ENCODE data around the gene LIPI. TPM values are rescaled to one million over a fixed set of nuclear protein-coding genes. Genes with fewer than 3 reads are reported as not detected.

The LIPI gene
- total and polyA plus RNA-seq, 2 experiments from 2014 or later = not detected

DNA sequence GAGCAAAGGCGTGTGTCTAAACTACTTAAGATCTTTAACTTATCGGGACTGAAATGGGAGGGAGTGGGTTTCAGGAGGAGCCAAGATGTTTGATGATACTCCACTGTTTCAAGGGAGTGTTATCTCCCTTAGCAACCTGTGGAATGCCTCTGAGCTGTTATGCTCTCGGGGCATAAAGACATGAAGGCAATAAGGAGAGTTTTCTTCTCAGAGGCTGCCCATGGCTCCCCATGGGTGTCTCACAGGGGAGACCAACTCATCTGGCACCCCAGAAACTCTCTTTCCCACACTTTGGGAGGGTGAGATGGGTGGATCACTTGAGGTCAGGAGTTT is 130.0 kb downstream of the LIPI start (continued):
- TF ChIP-seq, protein P1, sequence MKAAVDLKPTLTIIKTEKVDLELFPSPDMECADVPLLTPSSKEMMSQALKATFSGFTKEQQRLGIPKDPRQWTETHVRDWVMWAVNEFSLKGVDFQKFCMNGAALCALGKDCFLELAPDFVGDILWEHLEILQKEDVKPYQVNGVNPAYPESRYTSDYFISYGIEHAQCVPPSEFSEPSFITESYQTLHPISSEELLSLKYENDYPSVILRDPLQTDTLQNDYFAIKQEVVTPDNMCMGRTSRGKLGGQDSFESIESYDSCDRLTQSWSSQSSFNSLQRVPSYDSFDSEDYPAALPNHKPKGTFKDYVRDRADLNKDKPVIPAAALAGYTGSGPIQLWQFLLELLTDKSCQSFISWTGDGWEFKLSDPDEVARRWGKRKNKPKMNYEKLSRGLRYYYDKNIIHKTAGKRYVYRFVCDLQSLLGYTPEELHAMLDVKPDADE (IDR thresholded peaks at IDR 0.05) = no peak

DNA sequence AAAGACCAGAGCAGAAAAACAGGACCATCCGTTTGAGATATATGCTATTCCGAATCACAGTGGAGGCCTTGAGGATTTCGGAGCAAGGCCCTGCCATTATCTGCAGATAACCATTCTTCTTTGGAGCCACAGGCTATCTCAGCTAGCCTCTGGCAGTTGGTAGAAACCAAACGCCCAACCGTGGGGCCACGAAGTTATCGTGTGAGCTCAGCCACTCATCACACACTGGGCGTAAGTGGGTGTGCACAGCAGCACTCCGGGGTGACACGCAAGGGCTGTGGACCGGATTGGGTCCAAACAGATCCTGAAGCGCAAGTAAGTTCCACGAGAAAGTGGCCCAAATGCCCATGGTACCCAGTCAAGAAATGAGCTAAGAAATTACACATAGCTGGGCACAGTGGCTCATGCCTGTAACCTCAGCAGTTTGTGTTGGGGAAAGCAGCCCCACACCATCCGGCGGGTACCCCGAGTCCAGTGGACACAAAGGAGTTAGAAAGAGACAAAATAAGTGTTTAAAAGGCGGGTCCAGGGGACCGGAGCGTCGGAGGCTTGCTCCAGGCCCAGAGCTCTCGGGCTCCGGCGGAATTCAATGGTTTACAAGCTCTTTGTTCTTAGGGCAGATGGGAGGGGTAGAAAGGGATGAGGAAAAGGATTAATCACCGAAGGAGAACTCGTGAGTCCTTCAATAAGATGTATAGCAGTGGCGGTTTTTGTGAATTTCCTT is 130.6 kb downstream of the LIPI start:
- Histone ChIP-seq H2AFZ (peak overlapping the region; percentile 66), H4K20me1 (replicated peaks; ENCODE audit: insufficient read depth) (no peaks in the 10 kb centered on the region), H3K79me2 (replicated peaks; ENCODE audit: insufficient read depth) (no peaks in the 10 kb centered on the region), H3K4me3 (no peak overlapping the region), H3K27ac (ENCODE audit: low read depth) (no peak overlapping the region), H3K4me1 (ENCODE audit: insufficient read depth) (no peaks in the 10 kb centered on the region), H3K36me3 (ENCODE audit: insufficient read depth) (no peaks in the 10 kb centered on the region), H3K27me3 (ENCODE audit: insufficient read depth) (no peaks in the 10 kb centered on the region), H3K4me2 (no peak overlapping the region), H3K9me2 (ENCODE audit: insufficient read depth) (no peaks in the 10 kb centered on the region), H3F3A (replicated peaks; ENCODE audit: low read depth) (no peaks in the 10 kb centered on the region)
- no peaks in the 10 kb centered on the region; the same call in 2 of the 3 replicates for H3K9me3 Mint-ChIP-seq
- peaks cover 5% of the 10 kb centered on the region for H3K27me3 Mint-ChIP-seq (ENCODE audit: insufficient read depth, low read depth, poor library complexity)
- H3K4me1 Mint-ChIP-seq = peaks cover 15% of the 10 kb centered on the region
- no peak overlapping the region for H3K27ac Mint-ChIP-seq
- DNase-seq (ENCODE audit: low spot score) (peak; percentile 38), ATAC-seq (peak; percentile 31; the same call in 1 of the 3 replicates)
- no peaks in the 10 kb centered on the region for H3K36me3 Mint-ChIP-seq (ENCODE audit: low read depth)
- H3K4me3 Mint-ChIP-seq = no peak overlapping the region
- TF ChIP-seq CREB1 (CRISPR knock-in tag; IDR thresholded peaks at IDR 0.05; ENCODE audit: low read depth) = no peak
- TF ChIP-seq POLR2AphosphoS5 (IDR thresholded peaks at IDR 0.05; ENCODE audit: low read depth) = no peak

DNA sequence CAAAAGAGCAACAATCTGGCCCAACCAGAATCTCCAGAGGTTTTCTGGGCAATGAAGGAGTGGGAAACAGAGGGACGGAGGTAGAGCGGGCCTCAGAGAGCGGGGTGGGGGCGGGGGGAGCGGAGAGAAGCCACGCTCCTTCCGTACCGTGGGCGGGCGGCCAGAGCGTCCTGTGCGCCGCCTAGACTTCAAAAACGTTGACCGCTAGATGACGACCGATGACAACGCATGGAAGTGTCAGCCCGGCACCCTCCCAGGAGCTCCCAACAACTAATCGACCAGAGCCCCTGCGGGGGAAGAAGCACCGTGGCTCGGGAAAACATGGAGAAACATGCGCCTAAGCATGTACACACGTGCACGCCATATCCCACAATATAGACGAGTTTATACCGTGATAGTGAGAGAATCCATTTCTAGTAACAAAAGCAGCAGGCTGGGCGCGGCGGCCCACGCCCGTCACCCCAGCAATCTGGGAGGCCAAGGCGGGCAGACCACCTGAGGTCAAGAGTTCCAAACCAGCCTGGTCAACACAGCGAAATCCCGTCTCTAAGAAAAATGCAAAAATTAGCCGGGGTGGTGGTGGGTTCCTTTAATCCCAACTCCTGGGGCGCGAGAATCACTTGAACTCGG is 131.9 kb downstream of the LIPI start:
- DNase-seq (ENCODE audit: low spot score) (no peak), ATAC-seq (no peak)
- Mint-ChIP-seq H3K27ac (no peak overlapping the region), H3K4me1 (peaks cover 15% of the 10 kb centered on the region), H3K4me3 (no peak overlapping the region), H3K9me3 (no peaks in the 10 kb centered on the region; the same call in 2 of the 3 replicates), H3K27me3 (ENCODE audit: insufficient read depth, low read depth, poor library complexity) (peaks cover 8% of the 10 kb centered on the region), H3K36me3 (ENCODE audit: low read depth) (no peaks in the 10 kb centered on the region)
- Histone ChIP-seq H3K4me1 (ENCODE audit: insufficient read depth) (no peaks in the 10 kb centered on the region), H4K20me1 (replicated peaks; ENCODE audit: insufficient read depth) (no peaks in the 10 kb centered on the region), H3K4me2 (no peak overlapping the region), H3K27ac (ENCODE audit: low read depth) (no peak overlapping the region), H3K27me3 (ENCODE audit: insufficient read depth) (no peaks in the 10 kb centered on the region), H3K4me3 (no peak overlapping the region), H3F3A (replicated peaks; ENCODE audit: low read depth) (no peaks in the 10 kb centered on the region), H3K9me2 (ENCODE audit: insufficient read depth) (no peaks in the 10 kb centered on the region), H3K79me2 (replicated peaks; ENCODE audit: insufficient read depth) (no peaks in the 10 kb centered on the region), H2AFZ (0 out of 2 replicates have a peak overlapping the region, but pooled peaks have one; percentile 56), H3K36me3 (ENCODE audit: insufficient read depth) (no peaks in the 10 kb centered on the region)
- TF ChIP-seq JUNB (IDR thresholded peaks at IDR 0.05; ENCODE audit: unreplicated experiment) = no peak
- no peak for TF ChIP-seq ZNF114 (CRISPR knock-in tag; IDR thresholded peaks at IDR 0.05)

DNA sequence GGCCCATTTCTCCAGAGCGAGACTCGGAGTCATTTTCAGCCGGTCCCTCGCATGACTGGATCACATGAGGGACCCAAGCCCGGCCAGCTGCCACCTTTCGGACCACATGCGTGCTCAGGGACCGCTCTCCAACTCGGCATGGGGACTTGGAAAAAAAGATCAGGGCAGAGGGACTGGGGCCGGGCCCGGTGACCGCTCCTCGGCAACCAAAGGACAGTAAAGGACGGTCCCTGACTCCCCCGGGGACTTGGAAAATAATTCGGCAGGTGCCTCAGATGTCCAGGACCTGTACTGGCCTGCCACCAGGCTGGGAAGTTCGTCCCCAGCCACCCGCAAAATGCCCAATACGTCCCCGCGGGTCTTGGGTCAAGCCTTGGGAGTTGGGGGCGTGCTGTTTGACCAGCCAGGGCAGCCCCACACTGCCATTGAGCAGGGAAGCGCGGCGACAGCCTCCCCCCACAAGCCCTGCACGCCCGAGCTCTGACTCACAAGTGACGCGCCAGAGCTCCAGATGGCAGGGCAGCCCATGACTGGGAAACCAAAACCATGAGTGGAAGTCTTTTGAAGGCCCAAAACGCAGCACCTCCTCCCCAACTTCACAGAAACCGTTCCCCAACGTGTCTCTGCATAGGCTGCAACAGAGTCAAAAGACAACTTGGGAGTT is 134.5 kb downstream of the LIPI start:
- no peaks in the 10 kb centered on the region for H3K36me3 ChIP-seq (ENCODE audit: insufficient read depth)
- no peaks in the 10 kb centered on the region for H3K27me3 ChIP-seq (ENCODE audit: insufficient read depth)
- H3K79me2 ChIP-seq (replicated peaks; ENCODE audit: insufficient read depth) = no peaks in the 10 kb centered on the region
- H3K4me2 ChIP-seq = no peak overlapping the region
- H2AFZ ChIP-seq = no peak overlapping the region
- H3K4me3 ChIP-seq = no peak overlapping the region
- H3K9me2 ChIP-seq (ENCODE audit: insufficient read depth) = no peaks in the 10 kb centered on the region
- DNase-seq (ENCODE audit: low spot score) = no peak
- peaks cover 8% of the 10 kb centered on the region for H3K27me3 Mint-ChIP-seq (ENCODE audit: insufficient read depth, low read depth, poor library complexity)
- H3K4me1 ChIP-seq (ENCODE audit: insufficient read depth) = no peaks in the 10 kb centered on the region
- no peak overlapping the region for H3K4me3 Mint-ChIP-seq
- no peaks in the 10 kb centered on the region for H4K20me1 ChIP-seq (replicated peaks; ENCODE audit: insufficient read depth)
- H3K9me3 Mint-ChIP-seq = no peaks in the 10 kb centered on the region; the same call in 2 of the 3 replicates
- no peaks in the 10 kb centered on the region for H3F3A ChIP-seq (replicated peaks; ENCODE audit: low read depth)
- H3K36me3 Mint-ChIP-seq (ENCODE audit: low read depth) = no peaks in the 10 kb centered on the region
- H3K27ac Mint-ChIP-seq = no peak overlapping the region
- H3K27ac ChIP-seq (ENCODE audit: low read depth) = no peak overlapping the region
- ATAC-seq = no peak
- H3K4me1 Mint-ChIP-seq = peaks cover 15% of the 10 kb centered on the region
- TF ChIP-seq, protein P2, sequence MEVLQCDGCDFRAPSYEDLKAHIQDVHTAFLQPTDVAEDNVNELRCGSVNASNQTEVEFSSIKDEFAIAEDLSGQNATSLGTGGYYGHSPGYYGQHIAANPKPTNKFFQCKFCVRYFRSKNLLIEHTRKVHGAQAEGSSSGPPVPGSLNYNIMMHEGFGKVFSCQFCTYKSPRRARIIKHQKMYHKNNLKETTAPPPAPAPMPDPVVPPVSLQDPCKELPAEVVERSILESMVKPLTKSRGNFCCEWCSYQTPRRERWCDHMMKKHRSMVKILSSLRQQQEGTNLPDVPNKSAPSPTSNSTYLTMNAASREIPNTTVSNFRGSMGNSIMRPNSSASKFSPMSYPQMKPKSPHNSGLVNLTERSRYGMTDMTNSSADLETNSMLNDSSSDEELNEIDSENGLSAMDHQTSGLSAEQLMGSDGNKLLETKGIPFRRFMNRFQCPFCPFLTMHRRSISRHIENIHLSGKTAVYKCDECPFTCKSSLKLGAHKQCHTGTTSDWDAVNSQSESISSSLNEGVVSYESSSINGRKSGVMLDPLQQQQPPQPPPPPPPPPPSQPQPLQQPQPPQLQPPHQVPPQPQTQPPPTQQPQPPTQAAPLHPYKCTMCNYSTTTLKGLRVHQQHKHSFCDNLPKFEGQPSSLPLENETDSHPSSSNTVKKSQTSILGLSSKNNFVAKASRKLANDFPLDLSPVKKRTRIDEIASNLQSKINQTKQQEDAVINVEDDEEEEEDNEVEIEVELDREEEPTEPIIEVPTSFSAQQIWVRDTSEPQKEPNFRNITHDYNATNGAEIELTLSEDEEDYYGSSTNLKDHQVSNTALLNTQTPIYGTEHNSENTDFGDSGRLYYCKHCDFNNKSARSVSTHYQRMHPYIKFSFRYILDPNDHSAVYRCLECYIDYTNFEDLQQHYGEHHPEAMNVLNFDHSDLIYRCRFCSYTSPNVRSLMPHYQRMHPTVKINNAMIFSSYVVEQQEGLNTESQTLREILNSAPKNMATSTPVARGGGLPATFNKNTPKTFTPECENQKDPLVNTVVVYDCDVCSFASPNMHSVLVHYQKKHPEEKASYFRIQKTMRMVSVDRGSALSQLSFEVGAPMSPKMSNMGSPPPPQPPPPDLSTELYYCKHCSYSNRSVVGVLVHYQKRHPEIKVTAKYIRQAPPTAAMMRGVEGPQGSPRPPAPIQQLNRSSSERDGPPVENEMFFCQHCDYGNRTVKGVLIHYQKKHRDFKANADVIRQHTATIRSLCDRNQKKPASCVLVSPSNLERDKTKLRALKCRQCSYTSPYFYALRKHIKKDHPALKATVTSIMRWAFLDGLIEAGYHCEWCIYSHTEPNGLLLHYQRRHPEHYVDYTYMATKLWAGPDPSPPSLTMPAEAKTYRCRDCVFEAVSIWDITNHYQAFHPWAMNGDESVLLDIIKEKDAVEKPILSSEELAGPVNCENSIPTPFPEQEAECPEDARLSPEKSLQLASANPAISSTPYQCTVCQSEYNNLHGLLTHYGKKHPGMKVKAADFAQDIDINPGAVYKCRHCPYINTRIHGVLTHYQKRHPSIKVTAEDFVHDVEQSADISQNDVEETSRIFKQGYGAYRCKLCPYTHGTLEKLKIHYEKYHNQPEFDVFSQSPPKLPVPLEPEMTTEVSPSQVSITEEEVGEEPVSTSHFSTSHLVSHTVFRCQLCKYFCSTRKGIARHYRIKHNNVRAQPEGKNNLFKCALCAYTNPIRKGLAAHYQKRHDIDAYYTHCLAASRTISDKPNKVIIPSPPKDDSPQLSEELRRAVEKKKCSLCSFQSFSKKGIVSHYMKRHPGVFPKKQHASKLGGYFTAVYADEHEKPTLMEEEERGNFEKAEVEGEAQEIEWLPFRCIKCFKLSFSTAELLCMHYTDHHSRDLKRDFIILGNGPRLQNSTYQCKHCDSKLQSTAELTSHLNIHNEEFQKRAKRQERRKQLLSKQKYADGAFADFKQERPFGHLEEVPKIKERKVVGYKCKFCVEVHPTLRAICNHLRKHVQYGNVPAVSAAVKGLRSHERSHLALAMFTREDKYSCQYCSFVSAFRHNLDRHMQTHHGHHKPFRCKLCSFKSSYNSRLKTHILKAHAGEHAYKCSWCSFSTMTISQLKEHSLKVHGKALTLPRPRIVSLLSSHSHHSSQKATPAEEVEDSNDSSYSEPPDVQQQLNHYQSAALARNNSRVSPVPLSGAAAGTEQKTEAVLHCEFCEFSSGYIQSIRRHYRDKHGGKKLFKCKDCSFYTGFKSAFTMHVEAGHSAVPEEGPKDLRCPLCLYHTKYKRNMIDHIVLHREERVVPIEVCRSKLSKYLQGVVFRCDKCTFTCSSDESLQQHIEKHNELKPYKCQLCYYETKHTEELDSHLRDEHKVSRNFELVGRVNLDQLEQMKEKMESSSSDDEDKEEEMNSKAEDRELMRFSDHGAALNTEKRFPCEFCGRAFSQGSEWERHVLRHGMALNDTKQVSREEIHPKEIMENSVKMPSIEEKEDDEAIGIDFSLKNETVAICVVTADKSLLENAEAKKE (CRISPR knock-in tag; IDR thresholded peaks at IDR 0.05) = no peak

All from GM23338 (cell line).